Mammary epithelial cell (primary cell): ENCODE data around the gene C7orf33.

Source experiments
- CTCF ChIP-seq, 2 donors: IDR thresholded peaks in 1 of 2; conservative IDR thresholded peaks in 1 of 2; 2 replicates each; pipeline ENCODE4 v1.5.1; 2011 to 2012; ENCODE audit warnings: inconsistent platforms in 2 of 2, low read length in 2 of 2, mild to moderate bottlenecking in 2 of 2, control low read depth in 1 of 2, low read depth in 1 of 2; ENCODE audit not compliant: insufficient read depth in 1 of 2; ENCODE audit errors: extremely low read depth in 1 of 2
- EZH2 ChIP-seq: IDR thresholded peaks from 2 replicates; pipeline ENCODE4 v1.6.1; 2012; ENCODE audit warnings: low read length, inconsistent platforms, borderline replicate concordance

- TF ChIP-seq CTCF (conservative IDR thresholded peaks at IDR 0.05 in 1 of 2, IDR thresholded peaks at IDR 0.05 in 1 of 2; ENCODE audit: extremely low read depth in 1 of 2, insufficient read depth in 1 of 2, low read depth in 1 of 2, low read length in 2 of 2), result no peak
- no peak for TF ChIP-seq EZH2
Measured at GRCh38 chr7:148563583-148564274, 26.8 kb upstream of the C7orf33 start.
